HG02798 (cell line): ENCODE data around the gene ABTB2.

Source experiments
- ATAC-seq: cut with Tn5 transposase; IDR thresholded peaks from one replicate; pipeline ENCODE4 v1.9.1; 2021; ENCODE audit warnings: mild to moderate bottlenecking; ENCODE audit not compliant: unreplicated experiment, poor library complexity

Gene ABTB2

GRCh38 chr11:34269694-34270245, 88.0 kb downstream of the ABTB2 start:
- ATAC-seq, result no peak

GRCh38 chr11:34268906-34269430, 88.8 kb downstream of the ABTB2 start:
- no peak for ATAC-seq

- ATAC-seq, result no peak
These were observed 90.4 kb downstream of the ABTB2 start for GRCh38 chr11:34267417-34267816.

GRCh38 chr11:34267013-34267412, 90.8 kb downstream of the ABTB2 start:
- no peak for ATAC-seq

- ATAC-seq, result no peak
These were observed 91.5 kb downstream of the ABTB2 start for GRCh38 chr11:34266090-34266912.

- ATAC-seq, result no peak
These were observed 93.3 kb downstream of the ABTB2 start for GRCh38 chr11:34264303-34265110.

GRCh38 chr11:34263441-34264091, 94.2 kb downstream of the ABTB2 start:
- ATAC-seq, result no peak

- no peak for ATAC-seq
These were observed 95.2 kb downstream of the ABTB2 start for GRCh38 chr11:34262531-34263081.

GRCh38 chr11:34261820-34262219, 96.0 kb downstream of the ABTB2 start:
- ATAC-seq, result no peak

- ATAC-seq, result no peak
These were observed 96.7 kb downstream of the ABTB2 start for GRCh38 chr11:34261095-34261494.

- ATAC-seq, result no peak
These were observed 97.7 kb downstream of the ABTB2 start for GRCh38 chr11:34260072-34260575.

- no peak for ATAC-seq
These were observed 98.7 kb downstream of the ABTB2 start for GRCh38 chr11:34259087-34259486.

GRCh38 chr11:34256626-34257025, 101.2 kb downstream of the ABTB2 start:
- no peak for ATAC-seq

- ATAC-seq, result no peak
These were observed 101.7 kb downstream of the ABTB2 start for GRCh38 chr11:34256150-34256549.

- no peak for ATAC-seq
These were observed 102.7 kb downstream of the ABTB2 start for GRCh38 chr11:34255101-34255500.

- ATAC-seq, result no peak
These were observed 103.8 kb downstream of the ABTB2 start for GRCh38 chr11:34254011-34254410.

GRCh38 chr11:34252651-34253050, 105.2 kb downstream of the ABTB2 start:
- no peak for ATAC-seq

GRCh38 chr11:34252015-34252414, 105.8 kb downstream of the ABTB2 start:
- no peak for ATAC-seq

- no peak for ATAC-seq
These were observed 106.2 kb downstream of the ABTB2 start for GRCh38 chr11:34251589-34251980.
